ENCODE results near the gene PDE5A.

The PDE5A gene

GRCh38 chr4:119559044-119559647, 69.5 kb downstream of the PDE5A start:
- TF ChIP-seq CTCF (IDR thresholded peaks at IDR 0.05; ENCODE audit: borderline replicate concordance, extremely low read depth, low read length, poor library complexity, severe bottlenecking), result peak; percentile 48
- TF ChIP-seq EZH2 (IDR thresholded peaks at IDR 0.05; ENCODE audit: borderline replicate concordance, low read depth, low read length, severe bottlenecking), result no peak
- Histone ChIP-seq H3K4me1 (ENCODE audit: insufficient read depth, low read length) (no peaks in the 10 kb centered on the region), H3K27me3 (ENCODE audit: insufficient read depth, low read length, poor library complexity) (no peaks in the 10 kb centered on the region), H3K4me3 (ENCODE audit: low read depth in 1 of 2, low read length in 2 of 2) (no peak overlapping the region), H3K9ac (ENCODE audit: low read depth, low read length) (no peak overlapping the region), H3K4me2 (ENCODE audit: insufficient read depth, low read length) (no peak overlapping the region), H2AFZ (ENCODE audit: low read depth, low read length) (no peak overlapping the region), H3K9me3 (ENCODE audit: insufficient read depth, low read length, severe bottlenecking) (peaks cover 5% of the 10 kb centered on the region), H4K20me1 (ENCODE audit: insufficient read depth, low read length) (no peaks in the 10 kb centered on the region), H3K36me3 (ENCODE audit: insufficient read depth, low read length) (no peaks in the 10 kb centered on the region), H3K79me2 (ENCODE audit: insufficient read depth, low read length) (no peaks in the 10 kb centered on the region), H3K27ac (ENCODE audit: low read length) (no peak overlapping the region)
- no peak for ATAC-seq (ENCODE audit: insufficient read depth, low read depth)
- no peak for DNase-seq

- TF ChIP-seq CTCF (IDR thresholded peaks at IDR 0.05; ENCODE audit: borderline replicate concordance, extremely low read depth, low read length, poor library complexity, severe bottlenecking) (no peak), EZH2 (IDR thresholded peaks at IDR 0.05; ENCODE audit: borderline replicate concordance, low read depth, low read length, severe bottlenecking) (no peak)
- DNase-seq (no peak), ATAC-seq (ENCODE audit: insufficient read depth, low read depth) (no peak)
- H2AFZ ChIP-seq (ENCODE audit: low read depth, low read length), result no peak overlapping the region
- no peaks in the 10 kb centered on the region for H3K79me2 ChIP-seq (ENCODE audit: insufficient read depth, low read length)
- no peaks in the 10 kb centered on the region for H3K4me1 ChIP-seq (ENCODE audit: insufficient read depth, low read length)
- H3K36me3 ChIP-seq (ENCODE audit: insufficient read depth, low read length), result peaks cover 8% of the 10 kb centered on the region; the same call in 1 of the 2 replicates
- H3K4me2 ChIP-seq (ENCODE audit: insufficient read depth, low read length), result no peak overlapping the region
- H3K4me3 ChIP-seq (ENCODE audit: low read depth in 1 of 2, low read length in 2 of 2), result no peak overlapping the region
- no peak overlapping the region for H3K9ac ChIP-seq (ENCODE audit: low read depth, low read length)
- no peaks in the 10 kb centered on the region for H4K20me1 ChIP-seq (ENCODE audit: insufficient read depth, low read length)
- H3K9me3 ChIP-seq (ENCODE audit: insufficient read depth, low read length, severe bottlenecking), result no peaks in the 10 kb centered on the region
- no peak overlapping the region for H3K27ac ChIP-seq (ENCODE audit: low read length)
- no peaks in the 10 kb centered on the region for H3K27me3 ChIP-seq (ENCODE audit: insufficient read depth, low read length, poor library complexity)
Observed at GRCh38 chr4:119550857-119551532, 77.6 kb downstream of the PDE5A start.

- no peaks in the 10 kb centered on the region for H3K79me2 ChIP-seq (ENCODE audit: insufficient read depth, low read length)
- ATAC-seq (ENCODE audit: insufficient read depth, low read depth) (no peak), DNase-seq (no peak)
- H3K4me2 ChIP-seq (ENCODE audit: insufficient read depth, low read length), result no peak overlapping the region
- H3K9ac ChIP-seq (ENCODE audit: low read depth, low read length), result no peak overlapping the region
- TF ChIP-seq CTCF (IDR thresholded peaks at IDR 0.05; ENCODE audit: borderline replicate concordance, extremely low read depth, low read length, poor library complexity, severe bottlenecking), result no peak
- TF ChIP-seq EZH2 (IDR thresholded peaks at IDR 0.05; ENCODE audit: borderline replicate concordance, low read depth, low read length, severe bottlenecking), result no peak
- H2AFZ ChIP-seq (ENCODE audit: low read depth, low read length), result no peak overlapping the region
- H3K27ac ChIP-seq (ENCODE audit: low read length), result no peak overlapping the region
- no peaks in the 10 kb centered on the region for H4K20me1 ChIP-seq (ENCODE audit: insufficient read depth, low read length)
- no peaks in the 10 kb centered on the region for H3K9me3 ChIP-seq (ENCODE audit: insufficient read depth, low read length, severe bottlenecking)
- peaks cover 8% of the 10 kb centered on the region; the same call in 1 of the 2 replicates for H3K36me3 ChIP-seq (ENCODE audit: insufficient read depth, low read length)
- no peak overlapping the region for H3K4me3 ChIP-seq (ENCODE audit: low read depth in 1 of 2, low read length in 2 of 2)
- H3K27me3 ChIP-seq (ENCODE audit: insufficient read depth, low read length, poor library complexity), result no peaks in the 10 kb centered on the region
- H3K4me1 ChIP-seq (ENCODE audit: insufficient read depth, low read length), result no peaks in the 10 kb centered on the region
Observed at GRCh38 chr4:119549639-119550038, 79.0 kb downstream of the PDE5A start.

Data from DND-41 (cell line).